ENCODE measurements around the gene NEMP2. TPM values are rescaled to one million over a fixed set of nuclear protein-coding genes. Genes with fewer than 3 reads are reported as not detected.
"Not testable (repeated sequence)": the region's sequence is repeated elsewhere in the genome, so short reads cannot be mapped to it uniquely, and the experiment has no call there.

Gene NEMP2
- total RNA-seq, 1 donor from 2014 or later: 2.5 TPM

DNA sequence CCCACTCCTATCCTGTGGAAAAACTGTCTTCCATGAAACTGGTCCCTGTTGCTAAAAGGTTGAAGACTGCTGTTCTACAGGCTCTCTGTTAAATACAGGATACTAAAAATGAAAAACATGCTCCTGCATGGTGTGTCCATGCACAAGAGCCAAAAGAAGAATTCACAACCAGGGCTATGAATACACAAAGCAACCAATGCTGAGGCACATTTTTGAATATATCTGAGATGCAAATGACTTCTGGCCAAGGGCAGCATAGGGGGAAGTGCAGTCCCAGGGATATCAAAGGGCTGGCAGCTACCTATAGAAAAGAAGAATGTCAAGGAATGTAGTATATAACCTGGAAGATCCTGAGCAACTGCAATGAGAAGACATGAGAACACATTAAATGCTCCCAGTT is 6.6 kb downstream of the NEMP2 start:
- no peak for DNase-seq (ENCODE audit: extremely low read depth, low read depth, low spot score)

DNA sequence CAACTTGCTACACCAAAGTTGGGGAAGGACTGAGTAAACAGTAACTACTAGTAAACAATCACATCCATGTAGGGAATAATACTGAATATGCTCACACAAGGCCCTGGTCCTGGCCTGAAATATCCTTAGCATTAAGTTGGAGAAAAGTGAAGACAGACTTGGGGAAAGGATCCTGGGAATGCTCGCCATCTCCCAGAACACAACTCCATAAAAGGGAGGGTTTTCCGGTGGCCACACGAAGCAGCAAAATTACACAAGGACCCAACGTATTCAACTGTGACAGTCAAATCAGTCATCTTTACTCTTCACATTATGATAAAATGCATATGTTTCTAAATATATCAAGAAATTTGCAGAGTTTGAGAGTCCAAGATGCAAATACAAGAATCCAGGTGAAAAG is 7.3 kb downstream of the NEMP2 start:
- DNase-seq (ENCODE audit: extremely low read depth, low read depth, low spot score): no peak

DNA sequence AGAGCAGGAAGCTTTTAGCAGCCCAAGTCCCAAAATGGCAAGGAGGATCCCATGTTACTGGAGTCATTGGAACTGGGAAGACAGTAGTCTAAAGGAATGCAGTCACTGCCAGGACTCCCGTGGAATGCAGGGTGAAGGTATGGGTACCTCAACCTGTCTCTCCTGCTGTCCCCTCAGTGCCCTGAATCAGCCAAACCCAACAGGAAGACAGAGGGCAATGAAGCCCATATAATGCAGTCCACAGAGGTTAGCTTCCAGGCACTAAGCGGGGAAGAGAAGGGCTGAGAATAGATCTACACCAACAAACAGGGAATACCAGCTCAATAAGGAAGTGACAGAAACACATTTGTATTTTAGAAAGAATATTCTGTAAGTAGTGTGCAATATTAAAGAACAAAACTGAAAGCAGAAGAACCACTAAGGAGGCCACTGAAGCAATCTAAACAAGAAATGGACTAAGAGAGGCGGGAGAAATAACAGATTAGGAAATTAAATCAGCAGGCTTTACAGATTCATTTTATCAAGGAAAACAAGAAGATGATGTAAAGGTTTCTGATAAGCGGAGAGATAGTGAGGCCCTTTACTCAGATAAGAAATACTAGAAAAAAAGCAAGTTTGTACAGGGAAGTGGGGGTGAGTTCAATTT is 8.3 kb downstream of the NEMP2 start:
- no peak for DNase-seq (ENCODE audit: extremely low read depth, low read depth, low spot score)

DNA sequence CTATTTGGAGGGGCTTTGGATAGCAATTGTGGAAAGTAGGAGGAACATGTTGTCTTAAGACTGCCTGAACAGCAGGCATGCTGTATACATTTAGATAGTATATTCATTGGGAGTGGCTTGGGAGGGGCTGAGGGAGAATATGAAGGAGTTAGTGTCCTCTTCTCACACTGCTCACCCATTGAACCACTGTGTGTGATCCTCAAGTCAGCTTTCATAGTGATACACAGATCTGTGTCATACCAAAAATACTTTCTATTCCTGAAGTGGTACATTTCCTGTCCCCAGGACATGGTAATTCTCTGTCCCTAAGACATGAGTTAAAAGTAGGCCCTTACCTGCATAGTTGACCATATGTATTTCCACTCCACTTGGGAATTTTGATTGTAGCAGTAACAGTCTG is 9.6 kb downstream of the NEMP2 start:
- DNase-seq (ENCODE audit: extremely low read depth, low read depth, low spot score): no peak

DNA sequence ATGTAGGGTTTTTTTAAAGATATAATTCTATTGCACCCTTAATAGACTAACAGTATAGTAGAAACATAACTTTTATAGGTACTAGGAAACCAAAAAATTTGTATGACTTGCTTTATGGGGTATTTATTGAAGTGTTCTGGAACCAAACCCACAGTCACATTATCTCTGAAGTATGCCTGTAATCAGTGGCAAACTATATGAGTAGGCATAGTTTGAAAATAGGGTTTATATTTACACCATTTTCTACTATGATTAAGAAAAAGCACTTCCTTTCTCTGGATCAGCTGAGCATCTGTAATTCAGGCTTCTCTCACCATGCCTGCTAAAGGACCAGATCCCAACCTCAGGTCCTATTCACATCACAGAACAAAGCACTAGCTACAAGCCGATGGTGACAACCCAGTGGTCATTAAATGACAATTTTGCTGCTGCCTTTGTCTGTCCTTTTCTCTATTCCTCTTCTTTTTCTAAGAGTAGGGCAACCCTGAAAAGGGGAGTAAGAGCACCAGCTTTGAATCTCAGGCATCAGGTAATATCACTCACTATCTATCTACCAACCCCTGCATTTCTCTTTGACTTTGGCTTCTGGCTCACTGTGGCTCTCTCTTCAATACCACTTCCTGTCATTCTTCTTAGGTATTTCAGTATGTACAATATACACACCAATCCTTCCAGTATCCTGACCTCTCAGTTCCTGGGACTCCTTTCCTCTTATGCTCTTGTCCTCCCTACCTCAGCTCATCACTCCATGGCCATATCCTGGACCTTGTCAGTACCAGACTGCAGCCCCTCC is 14.4 kb downstream of the NEMP2 start:
- no peak for DNase-seq (ENCODE audit: extremely low read depth, low read depth, low spot score)

DNA sequence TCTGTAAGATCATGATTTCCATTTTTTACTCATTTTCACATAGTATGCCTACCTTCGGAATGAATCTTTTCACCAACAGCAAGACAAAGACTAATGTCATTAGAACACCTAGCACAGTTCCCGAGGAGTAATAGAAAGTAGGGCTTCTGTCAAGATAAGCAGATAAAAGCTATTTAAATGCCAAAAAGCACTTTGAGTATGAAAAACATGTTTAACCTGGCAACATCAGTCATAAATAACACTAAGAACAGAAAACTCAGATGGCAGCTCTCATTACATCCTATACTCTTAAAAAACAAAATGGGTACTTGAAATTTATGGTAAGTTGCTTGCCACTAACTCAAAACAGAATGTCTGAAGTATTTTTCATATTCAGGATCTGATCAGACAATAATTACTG is 17.1 kb downstream of the NEMP2 start:
- no peak for DNase-seq (ENCODE audit: extremely low read depth, low read depth, low spot score)

DNA sequence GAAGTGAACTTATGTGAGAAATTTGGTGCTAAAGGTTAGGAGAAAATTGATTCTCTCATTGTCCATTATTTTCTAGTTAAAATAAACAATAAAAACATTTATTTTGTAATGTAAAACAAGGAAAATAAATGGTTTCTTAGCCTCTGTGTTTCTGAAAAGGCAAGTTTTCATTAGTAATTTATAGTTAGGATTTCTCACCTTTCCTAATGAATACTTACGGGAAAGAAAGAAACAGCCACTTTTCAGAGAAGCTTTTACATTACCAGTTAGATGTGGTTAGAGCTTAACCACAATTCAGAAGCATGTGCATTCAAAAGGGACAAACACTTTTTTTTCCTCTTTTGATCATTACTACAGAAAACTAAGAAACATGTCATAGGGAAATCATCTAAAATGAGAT is 18.8 kb downstream of the NEMP2 start:
- no peak for DNase-seq (ENCODE audit: extremely low read depth, low read depth, low spot score)

DNA sequence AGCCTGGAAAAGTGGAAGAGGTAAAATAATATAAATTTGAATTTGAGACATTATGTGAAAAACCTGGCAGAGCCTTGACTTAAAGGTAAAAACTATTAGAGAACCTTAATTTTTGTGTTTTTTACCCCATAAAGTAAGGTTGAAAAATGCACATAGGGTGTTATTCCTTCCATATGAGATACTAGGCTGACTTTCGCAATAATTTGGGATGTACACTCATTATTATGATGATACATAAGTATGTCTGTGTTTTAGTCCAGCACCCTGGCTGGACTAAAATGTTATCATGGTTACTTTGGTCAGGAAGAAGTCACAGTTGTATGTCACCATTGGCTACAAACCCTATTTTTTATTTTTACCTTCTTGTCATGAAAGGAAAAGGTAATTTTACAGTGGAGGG is 19.8 kb downstream of the NEMP2 start:
- DNase-seq (ENCODE audit: extremely low read depth, low read depth, low spot score): no peak

DNA sequence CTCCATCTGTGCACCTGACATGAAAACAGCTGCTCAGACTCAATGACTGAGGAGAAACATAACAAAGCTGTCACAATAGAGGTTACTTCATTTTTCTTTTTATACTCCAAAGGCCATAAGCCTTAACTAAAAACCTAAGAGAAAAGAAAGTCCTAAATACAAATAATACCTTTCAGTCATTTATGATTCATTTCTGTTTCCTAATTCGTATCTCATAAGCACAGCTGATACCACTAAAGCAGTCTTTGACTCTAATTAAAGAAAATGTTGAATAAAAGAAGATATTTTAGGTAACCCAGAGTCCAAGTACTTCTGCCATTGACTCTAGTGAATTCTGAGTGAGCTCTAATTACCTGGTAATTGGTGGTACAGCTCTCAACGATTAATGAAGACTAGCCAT is 20.6 kb downstream of the NEMP2 start:
- DNase-seq (ENCODE audit: extremely low read depth, low read depth, low spot score): no peak

DNA sequence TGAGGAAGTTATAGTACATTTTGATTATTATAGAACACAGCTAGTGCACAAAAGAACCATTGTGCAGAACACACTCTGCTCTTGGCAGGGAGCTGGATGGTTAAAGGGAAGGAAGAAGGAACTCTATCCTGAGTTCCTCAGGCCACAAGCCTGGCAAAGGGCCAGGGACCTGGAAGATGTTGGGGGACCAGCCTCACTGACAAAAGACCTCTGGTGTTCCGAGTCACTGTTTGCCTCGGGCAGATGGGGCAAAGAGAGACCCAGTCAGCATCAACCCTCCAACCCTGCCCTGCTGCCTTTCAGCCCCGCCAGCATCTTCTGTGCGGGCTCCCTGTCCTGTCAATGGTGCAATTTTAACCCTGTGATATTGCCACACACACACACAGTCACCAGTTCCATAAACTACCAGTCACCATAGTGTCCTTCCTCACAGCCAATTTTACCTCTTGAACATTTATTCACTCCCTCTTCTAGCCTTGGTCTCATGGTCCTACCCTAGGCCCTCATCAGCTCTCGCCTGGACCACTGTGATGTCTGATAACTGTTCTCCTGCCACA is 21.9 kb downstream of the NEMP2 start:
- DNase-seq (ENCODE audit: extremely low read depth, low read depth, low spot score): no peak

DNA sequence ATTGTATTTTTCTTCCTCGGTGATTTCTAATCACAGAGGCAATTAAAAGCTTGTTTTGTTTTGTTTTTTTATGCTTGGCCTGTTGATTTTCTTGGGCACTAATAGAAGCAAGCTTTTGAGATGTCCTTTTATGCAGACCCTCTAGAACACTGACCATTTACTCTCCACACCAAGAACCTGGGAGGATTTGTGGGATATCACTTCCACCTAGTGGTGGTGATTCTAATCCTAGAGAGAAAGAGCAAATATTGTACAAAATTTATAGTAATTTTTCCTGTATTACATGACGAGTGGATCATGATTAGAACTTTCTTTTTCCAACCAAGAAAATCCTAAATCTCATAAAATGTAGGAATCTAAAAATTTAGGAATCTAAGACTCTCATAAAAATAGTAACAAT is 23.4 kb downstream of the NEMP2 start:
- no peak for DNase-seq (ENCODE audit: extremely low read depth, low read depth, low spot score)

DNA sequence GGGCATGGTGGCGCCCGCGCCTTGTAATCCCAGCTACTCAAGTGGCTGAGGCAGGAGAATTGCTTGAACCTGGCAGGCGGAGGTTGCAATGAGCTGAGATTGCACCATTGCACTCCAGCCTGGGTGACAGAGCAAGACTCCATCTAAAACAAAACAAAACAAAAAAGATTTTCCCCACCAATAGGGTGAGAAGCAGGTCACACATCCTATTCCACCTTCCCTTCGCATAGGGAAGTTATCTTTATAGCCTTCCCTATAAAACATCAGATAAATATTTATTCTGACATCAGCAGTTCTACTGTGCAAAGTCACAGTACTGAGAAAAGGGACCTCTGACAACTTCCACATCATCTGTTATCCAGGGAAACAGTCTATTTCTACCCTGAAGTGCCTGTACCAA is 24.6 kb downstream of the NEMP2 start:
- not testable (repeated sequence) for DNase-seq (ENCODE audit: extremely low read depth, low read depth, low spot score)

DNA sequence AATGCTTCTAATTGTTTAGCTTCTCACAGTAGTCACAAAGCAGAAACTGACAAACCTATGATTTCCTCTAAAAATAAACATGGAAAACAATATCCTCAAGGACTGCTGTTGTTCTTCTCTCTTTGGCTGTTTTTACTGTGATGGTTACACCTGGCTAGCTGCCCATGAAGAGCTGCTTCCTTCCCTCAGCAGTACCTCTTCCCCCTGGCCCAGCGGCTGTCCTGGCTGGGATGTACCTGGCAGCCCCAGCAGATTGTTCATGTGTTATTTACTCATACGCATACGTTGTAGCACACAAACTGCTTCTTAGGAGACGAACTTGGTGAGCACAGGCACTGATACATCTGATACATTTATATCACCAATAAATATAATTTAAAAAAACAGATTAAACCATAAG is 27.4 kb downstream of the NEMP2 start:
- no peak for DNase-seq (ENCODE audit: extremely low read depth, low read depth, low spot score)

DNA sequence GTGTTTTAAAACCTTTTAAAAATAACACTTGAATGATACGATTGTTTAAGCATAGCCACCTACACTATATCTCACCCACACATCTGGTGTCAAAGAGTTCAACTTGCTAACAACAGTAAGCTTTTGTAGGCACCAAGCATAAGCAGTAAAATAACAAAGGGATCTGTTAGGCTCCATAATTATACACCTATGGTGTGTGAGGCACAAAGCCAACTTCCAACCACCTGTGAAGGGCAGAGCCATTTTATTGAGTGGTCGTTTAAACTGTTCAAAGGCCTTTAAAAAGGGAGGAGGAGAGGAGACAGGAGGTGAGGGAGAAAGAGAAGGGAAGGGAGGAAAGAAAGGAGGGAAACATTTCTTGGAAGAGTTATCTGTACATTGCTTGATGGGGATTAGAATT is 27.9 kb downstream of the NEMP2 start:
- DNase-seq (ENCODE audit: extremely low read depth, low read depth, low spot score): no peak

DNA sequence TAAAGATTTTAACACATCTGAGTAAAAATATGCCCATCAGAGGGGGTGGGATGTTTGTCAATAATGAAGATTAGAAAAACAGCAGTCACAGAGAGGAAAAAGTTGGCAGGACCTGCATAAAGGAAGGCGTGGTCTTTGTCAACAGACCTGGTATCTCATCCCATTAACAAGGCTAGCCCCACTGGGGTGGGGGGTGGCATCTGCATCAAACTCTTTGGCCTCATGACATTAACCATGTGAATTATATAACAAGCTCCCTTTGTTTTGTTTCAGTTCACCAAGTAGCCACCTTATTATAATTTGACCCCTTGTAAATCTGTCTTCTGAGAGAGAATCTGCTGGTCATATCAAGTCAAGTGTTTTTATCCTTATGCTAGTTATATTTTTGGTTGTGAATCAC is 28.8 kb downstream of the NEMP2 start:
- DNase-seq (ENCODE audit: extremely low read depth, low read depth, low spot score): no peak

DNA sequence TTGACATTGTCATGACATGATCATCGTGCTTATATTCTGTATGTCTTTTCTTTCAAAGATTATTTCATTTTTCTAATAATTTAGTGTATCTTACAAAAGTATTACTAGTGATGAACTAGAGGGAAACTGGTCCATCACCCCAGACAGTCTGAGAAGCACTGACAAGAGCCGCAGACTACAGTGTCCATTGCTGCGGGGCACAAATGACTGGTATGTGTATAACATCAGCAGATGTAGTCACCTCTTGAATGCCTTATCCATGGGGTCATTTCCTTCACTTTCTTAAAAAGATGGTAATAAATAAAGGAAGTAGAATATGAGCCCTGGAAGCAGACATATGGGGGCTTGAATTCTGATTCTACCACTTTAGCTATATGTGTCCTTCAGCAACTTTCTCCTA is 29.6 kb downstream of the NEMP2 start:
- no peak for DNase-seq (ENCODE audit: extremely low read depth, low read depth, low spot score)

DNA sequence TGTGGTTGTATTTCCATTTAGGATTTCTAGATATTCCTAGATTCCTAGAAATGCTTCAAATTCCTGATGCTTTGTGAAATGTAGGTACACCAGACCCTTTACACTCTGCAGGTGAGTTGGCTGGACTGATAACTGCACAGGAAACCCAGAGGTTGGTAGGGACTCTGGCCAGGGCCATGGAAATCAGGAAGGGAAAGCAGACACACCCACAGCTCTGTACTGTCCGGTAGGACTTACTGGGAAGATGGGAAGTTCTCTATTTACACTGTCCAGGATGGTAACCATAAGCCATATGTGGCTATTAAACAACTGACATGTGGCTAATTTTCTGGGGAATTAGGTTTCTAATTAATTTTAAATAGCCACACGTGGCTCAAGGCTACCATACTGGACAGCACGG is 31.4 kb downstream of the NEMP2 start:
- no peak for DNase-seq (ENCODE audit: extremely low read depth, low read depth, low spot score)

DNA sequence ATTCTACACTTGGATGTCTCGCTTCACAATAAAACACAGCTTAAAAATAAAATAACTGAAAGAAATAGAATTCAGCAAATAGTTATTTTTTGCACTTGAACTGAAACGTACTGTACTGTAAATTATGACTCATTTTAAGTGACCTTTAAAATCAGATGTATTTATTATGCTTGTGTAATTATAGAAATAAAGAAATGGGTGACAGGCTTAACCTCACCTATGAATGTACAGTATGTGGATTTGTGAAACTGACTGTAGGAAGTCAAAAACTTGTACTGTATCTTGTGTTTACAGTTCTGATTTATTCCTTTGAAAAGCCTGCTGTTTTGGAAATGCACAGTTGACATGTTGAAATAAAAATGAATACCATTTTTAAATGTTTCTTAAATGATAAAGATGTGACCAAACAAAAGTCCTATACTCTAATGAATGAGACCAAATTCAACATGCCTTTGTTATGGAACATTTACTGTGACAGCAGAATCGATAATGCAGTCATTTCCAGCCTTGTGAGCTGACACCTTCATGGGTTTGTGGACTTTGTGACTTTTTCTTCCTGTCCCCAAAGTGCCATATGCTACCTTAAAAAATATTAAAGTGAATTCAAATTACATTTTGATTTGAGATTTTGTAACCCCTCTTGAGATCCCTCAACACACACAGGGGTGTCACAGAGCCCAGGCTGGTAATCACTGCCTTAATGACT is 32.7 kb downstream of the NEMP2 start:
- DNase-seq (ENCODE audit: extremely low read depth, low read depth, low spot score): no peak

DNA sequence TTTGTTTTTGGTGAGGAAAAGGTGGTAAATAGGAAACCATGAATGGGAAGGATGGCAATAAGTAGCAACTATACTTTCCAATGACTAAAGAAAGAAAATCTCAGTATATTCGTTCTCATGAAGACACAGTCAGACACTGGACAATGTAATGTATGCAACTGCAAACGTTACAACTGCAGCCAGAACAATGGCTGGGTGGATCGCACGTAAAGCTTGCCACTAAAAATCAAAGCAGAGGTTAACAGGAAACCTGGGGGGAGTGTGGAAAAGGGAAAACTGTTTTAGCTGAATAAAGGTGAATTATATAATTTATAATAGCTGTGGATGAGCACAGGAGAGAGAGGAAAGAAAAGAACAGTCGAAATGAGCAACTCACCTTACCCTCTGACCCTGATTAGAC is 33.3 kb downstream of the NEMP2 start:
- no peak for DNase-seq (ENCODE audit: extremely low read depth, low read depth, low spot score)

DNA sequence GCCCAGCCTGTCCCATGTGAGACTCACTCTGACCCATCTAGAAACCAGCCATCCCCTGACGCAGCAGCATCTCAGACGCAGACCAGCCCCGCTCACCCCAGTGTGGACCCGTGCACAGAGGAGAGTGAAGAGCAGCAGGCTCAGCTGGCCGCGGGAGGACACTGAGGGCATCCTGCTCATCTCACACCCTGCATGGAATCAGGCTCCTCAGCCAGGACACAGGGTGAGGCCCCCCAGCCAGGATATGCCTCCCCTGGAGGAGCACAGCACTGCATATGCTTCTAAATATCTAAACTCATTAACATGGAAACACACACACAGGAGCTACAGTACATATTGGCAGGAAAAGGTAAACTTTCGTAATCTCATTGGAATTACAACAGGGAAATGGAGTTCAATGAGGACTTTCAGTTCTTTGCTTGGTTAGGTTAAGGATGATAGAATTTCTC is 34.4 kb downstream of the NEMP2 start:
- no peak for DNase-seq (ENCODE audit: extremely low read depth, low read depth, low spot score)

DNA sequence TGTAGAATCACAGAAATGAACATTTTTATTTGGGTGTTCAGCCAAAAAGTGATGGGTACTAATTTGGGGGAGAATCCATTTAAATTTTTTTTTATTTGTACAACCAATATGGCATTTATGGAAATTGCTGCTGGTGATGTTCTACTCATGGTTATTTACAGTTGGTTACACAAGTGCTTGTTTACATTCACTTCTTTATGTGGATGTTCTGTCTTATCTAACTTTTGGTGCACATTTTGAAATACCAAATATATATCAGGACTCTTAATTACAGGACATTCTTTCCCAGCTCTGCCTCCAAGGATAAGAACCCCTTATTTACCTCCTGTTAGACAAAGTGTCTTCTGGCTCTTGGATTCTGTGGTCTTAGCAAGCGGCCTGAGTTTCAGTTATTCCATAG is 35.2 kb downstream of the NEMP2 start:
- DNase-seq (ENCODE audit: extremely low read depth, low read depth, low spot score): no peak

DNA sequence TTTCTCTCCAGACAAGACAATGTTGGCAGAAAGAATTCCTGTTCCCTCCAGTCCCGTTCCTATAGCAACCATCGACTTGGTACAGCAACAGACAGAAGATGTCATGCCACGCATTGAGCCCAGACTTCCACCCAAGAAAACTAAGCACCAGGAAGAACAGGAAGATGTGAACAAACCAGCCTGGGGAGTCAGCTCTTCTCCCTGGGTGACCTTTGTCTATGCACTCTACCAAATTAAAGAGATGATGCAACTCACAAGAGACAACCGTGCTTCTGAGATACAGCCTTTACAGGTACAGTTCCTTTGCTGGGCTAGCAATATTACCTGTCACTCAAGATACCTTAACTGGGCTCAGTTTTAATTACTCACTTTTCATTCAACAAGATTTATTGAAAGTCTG is 37.1 kb downstream of the NEMP2 start:
- no peak for DNase-seq (ENCODE audit: extremely low read depth, low read depth, low spot score)

Measured in glomerular endothelial cell (primary cell).